NCI-H748 (cell line): ENCODE results near the gene ANO6.
A peak's percentile ranks its signal among the peaks of the same experiment; 100 is the strongest.

Experiments
- DNase-seq: peaks from one replicate; lab custom pipeline; 2025; ENCODE audit not compliant: unreplicated experiment; lab: John Stamatoyannopoulos, UW

The ANO6 gene

GRCh38 chr12:45434094-45434493, 218.2 kb downstream of the ANO6 start:
- no peak for DNase-seq

DNA sequence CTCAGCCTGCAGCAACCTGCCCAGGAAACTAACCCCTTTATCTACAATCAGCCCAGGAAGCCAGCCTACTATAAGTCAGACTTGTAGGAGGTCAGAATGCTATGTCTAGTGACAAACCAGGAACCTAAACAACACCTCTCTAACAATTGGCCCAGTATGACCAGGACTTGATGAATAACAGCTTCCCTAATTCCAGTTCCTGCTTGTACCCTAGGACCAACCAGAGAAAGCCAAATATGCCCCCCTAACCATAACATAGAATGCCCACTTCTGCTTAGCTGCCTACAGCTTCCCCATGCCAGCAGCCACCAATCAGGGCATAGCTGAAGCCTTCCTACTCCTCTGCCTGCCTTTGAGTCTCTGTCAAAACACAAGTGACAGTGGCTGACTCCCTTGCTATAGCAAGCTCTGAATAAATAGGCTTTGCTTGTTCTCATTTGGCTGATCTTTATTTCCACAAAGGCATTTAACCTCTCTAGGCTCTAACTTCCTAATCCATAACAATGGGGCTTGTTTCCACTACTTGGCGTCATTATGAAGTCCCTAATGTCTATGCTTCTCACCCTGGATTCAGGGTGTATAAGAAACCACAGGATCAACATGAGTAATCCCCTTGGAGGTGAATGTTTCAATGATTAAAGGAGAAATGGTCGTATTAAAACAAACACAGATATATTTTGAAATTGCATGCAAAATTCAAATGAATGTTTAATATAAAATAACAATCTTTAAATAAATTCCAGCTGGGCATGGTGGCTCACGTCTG, 220.2 kb downstream of the ANO6 start:
- DNase-seq, result no peak

- no peak for DNase-seq
Observed at GRCh38 chr12:45439039-45439438, 223.1 kb downstream of the ANO6 start.

GRCh38 chr12:45446013-45446412, 230.1 kb downstream of the ANO6 start:
- no peak for DNase-seq

DNA sequence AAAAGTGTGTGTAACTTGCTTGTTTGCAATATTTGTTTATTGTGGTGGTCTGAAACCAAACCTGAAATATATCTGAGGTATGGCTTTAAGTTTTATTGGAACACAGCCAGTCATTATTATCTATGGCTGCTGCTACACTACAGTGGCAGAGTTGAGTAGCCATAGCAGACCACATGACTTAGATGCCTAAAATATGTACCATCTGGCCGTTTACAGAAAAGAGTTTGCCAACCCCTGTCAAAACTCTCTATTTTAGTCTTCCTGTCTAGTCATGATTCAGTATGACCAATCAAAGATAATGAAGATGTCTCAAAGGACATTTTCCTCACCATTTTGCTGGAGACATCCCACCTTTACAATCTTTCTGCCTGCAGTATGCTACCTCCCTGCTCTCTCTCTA, 242.3 kb downstream of the ANO6 start:
- DNase-seq, result no peak

GRCh38 chr12:45458854-45459807, 243.2 kb downstream of the ANO6 start:
- no peak for DNase-seq

- DNase-seq, result no peak
Observed at GRCh38 chr12:45462506-45462905, 246.6 kb downstream of the ANO6 start.

- DNase-seq, result no peak
Observed at GRCh38 chr12:45464699-45465098, 248.8 kb downstream of the ANO6 start.

DNA sequence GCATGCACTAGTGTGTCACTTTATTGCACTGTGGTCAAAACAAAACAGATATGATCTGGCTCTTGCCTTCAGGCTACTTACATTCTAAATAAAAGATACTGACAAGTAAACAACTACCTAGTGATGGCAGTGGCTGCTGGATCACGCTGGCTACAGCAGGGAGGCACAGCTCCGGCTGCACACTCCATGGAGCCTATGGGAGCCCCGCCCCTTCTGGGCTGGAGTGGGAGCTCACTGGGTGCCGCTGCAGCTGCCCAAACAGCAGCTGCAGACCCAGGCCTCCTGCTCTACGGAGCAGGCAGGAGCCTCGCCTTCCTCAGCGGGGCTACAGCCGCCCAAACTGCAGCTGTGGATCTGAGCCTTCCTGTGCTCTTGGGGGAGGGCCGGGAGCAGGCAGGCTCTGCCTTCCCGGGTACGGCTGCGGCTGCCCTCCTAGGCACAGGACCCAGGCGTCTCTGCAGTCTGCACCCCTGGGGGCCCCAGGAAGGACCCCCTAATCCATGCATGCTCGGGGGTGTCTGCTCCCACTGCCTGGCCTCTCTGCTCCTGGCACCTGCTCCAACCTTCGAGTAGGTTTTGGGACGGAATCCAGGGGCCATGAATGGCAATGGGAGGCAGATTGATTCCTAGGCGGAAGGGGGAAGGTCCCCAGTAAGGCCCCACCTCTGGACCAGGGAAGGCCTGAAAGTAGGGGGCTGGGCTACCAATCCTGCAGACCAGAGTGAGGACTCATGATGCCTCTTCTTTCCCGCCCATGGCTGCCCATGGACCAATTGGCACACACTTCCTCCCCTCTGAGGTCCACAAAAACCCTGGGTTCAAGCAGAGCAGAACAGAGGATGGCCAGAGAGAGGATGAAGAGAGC, 253.1 kb downstream of the ANO6 start:
- peak; percentile 63 for DNase-seq

DNA sequence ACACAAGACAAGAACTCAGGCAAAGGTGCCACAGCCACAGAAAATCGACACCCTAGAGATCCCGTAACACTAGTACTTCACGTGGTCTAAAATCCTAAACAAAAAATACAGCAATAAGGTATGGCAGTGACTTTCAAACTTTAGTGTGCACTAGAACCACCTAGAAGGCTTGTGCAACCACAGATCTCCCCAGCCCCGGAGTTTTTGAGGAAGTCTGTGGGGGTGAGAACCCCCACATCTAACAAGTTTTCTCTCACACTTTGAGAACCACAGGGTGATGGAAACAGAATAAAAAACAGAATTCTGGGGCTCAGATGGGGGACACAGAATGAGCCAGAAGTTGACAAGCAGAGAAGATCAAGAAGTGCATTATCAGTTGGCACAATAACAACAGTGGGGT, 254.0 kb downstream of the ANO6 start:
- no peak for DNase-seq

DNA sequence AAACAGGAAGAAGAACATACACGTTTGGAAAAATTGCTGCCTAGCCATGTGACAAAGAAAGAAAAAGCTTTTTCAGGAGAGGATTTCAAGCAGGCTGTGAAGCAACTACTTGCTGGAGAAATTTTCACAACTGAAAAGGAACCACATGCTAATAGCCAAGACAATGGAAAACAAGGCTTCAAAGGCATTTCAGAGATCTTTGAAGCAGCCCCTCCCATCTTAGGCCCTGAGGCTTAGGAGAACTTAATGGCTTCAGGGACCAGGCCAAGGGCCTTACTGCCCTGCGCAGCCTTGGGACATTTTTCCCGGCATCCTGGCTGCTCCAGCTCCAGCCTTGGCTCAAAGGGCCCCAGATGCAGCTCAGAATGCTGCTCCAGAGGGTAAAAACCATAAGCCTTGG, 257.7 kb downstream of the ANO6 start:
- no peak for DNase-seq

- no peak for DNase-seq
Observed at GRCh38 chr12:45475594-45475993, 259.7 kb downstream of the ANO6 start.

DNA sequence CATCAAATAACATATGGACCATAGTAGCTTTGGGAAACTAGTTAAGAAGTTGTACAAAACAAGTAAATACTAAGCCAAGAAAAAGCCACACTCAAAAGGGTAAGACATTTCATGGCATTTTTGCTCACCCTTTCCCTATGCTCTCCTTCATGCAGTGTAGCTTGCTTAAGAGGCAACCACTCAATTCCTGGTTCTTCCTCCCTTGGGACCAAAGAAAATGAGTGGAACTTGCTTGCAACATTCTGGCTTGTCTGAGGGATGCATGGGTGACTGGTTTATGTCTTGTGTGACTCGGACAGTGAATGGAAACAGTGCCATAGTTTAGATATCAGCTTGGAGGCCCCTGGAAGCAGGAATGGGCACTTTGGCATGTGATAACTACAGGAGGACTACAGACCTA, 261.6 kb downstream of the ANO6 start:
- DNase-seq, result no peak

DNA sequence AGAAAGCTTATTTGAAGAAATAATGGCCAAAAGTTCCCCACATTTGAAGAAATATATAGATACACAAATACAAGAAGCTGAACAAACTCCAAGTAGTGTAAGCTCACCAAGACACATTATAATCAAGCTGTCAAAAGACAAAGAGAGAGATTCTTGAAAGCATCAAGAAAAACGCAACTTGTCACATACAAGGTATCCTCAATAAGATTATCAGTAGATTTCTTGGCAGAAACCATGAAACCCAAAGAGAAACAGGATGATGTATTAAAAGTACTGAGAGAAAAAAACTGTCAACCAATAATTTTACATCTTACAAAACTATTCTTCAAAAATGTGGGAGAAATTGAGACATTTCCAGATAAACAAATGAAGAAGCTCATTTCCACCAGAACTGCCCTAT, 263.0 kb downstream of the ANO6 start:
- no peak for DNase-seq

GRCh38 chr12:45481746-45482145, 265.9 kb downstream of the ANO6 start:
- DNase-seq, result no peak

- no peak for DNase-seq
Observed at GRCh38 chr12:45483571-45483970, 267.7 kb downstream of the ANO6 start.
